HG03439 (cell line): ENCODE measurements around the gene MEPCE.
A peak's percentile ranks its signal among the peaks of the same experiment; 100 is the strongest.
"Not testable (repeated sequence)": the region's sequence is repeated elsewhere in the genome, so short reads cannot be mapped to it uniquely, and the experiment has no call there.

Experiments
- ATAC-seq: cut with Tn5 transposase; IDR thresholded peaks from one replicate; pipeline ENCODE4 v1.9.1; 2021; ENCODE audit warnings: mild to moderate bottlenecking, moderate library complexity; ENCODE audit not compliant: unreplicated experiment

The MEPCE gene, protein sequence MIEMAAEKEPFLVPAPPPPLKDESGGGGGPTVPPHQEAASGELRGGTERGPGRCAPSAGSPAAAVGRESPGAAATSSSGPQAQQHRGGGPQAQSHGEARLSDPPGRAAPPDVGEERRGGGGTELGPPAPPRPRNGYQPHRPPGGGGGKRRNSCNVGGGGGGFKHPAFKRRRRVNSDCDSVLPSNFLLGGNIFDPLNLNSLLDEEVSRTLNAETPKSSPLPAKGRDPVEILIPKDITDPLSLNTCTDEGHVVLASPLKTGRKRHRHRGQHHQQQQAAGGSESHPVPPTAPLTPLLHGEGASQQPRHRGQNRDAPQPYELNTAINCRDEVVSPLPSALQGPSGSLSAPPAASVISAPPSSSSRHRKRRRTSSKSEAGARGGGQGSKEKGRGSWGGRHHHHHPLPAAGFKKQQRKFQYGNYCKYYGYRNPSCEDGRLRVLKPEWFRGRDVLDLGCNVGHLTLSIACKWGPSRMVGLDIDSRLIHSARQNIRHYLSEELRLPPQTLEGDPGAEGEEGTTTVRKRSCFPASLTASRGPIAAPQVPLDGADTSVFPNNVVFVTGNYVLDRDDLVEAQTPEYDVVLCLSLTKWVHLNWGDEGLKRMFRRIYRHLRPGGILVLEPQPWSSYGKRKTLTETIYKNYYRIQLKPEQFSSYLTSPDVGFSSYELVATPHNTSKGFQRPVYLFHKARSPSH

DNA sequence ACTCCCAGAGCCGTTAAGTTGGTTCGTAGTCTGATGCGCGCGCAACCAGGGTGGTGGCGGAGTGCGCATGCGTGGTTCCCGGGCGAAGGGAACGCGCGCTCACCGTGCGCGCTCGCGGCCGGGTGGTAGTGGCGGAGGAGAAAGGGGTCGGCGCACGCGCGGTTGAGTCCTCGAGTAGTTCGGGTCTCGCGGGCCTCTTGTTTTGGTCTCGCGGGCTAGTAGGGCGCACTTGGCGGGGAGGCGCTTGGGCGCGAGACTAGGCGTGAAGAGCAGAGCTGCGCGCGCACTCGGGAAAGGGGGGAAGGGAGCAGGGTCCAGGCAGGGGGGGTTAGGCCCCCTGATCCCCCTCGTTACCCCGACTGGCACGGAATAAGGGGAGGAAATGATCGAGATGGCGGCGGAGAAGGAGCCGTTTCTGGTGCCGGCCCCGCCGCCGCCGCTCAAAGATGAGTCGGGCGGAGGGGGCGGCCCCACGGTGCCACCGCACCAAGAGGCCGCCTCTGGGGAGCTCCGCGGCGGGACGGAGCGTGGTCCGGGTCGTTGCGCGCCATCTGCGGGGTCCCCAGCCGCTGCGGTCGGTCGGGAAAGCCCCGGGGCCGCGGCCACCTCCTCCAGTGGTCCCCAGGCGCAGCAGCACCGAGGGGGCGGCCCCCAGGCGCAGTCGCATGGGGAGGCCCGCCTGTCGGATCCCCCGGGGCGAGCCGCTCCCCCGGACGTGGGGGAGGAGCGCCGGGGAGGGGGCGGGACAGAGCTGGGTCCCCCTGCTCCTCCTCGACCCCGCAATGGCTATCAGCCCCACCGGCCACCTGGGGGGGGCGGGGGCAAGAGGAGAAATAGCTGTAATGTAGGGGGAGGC lies at the start of gene MEPCE:
MEPCE (plus strand) TSS at position 195 of the 856 bp plus-strand sequence; CDS start at position 383, 188 bp downstream.
- peak; percentile 36 for ATAC-seq

DNA sequence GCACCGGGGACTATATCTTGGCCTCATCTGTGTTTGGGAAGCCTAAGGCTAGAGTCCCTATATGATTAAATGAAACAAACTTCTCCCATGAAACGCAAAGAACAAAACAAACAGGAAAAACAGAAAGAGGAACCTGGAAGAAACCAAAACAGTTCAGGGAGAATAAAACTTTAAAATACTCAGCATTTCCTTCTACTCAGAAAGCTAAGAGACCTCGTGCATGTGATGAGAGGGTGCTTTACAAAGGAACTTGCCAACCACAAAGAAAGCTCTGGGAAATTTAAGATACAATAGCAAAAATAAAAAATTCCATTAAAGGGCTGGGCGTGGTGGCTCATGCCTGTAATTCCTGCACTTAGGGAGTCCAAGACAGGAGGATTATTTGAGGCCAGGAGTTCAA lies 49.4 kb upstream of the MEPCE start:
- no peak for ATAC-seq

DNA sequence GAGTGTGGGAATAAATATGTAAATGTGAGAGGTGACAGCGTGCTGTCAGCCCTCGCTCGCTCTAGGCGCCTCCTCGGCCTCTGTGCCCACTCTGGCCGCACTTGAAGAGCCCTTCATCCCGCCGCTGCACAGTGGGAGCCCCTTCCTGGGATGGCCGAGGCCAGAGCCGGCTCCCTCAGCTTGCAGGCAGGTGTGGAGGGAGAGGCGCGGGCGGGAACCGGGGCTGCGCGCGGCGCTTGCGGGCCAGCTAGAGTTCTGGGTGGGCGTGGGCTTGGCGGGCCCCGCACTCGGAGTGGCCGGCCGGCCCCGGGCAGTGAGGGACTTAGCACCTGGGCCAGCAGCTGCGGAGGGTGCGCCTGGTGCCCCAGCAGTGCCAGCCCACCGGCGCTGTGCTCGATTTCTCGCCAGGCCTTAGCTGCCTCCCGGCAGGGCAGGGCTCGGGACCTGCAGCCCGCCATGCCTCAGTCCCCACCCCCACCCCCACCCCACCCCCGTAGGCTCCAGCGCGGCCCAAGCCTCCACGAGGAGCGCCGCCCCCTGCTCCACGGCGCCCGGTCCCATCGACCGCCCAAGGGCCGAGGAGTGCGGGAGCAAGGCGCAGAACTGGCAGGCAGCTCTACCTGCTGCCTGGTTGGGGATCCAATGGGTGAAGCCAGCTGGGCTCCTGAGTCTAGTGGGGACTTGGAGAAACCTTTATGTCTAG lies 47.9 kb upstream of the MEPCE start:
- not testable (repeated sequence) for ATAC-seq

DNA sequence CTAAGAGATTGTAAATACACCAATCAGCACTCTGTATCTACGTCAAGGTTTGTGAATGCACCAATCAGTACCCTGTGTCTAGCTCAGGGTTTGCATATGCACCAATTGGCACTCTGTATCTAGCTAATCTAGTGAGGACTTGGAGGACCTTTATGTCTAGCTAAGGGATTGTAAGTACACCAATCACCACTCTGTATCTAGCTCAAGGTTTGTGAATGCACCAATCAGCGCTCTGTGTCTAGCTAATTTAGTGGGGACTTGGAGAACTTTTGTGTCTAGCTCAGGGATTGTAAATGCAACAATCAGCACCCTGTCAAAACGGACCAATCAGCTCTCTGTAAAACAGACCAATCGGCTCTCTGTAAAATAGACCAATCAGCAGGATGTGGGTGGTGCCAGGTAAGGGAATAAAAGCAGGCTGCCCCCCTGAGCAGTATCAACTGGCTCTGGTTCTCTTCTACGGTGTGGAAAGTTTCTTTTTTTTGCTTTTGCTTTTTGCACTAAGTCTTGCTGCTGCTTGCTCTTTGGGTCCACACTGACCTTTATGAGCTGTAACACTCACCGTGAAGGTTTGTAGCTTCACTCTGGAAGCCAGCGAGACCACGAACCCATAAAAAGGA lies 47.3 kb upstream of the MEPCE start:
- not testable (repeated sequence) for ATAC-seq

DNA sequence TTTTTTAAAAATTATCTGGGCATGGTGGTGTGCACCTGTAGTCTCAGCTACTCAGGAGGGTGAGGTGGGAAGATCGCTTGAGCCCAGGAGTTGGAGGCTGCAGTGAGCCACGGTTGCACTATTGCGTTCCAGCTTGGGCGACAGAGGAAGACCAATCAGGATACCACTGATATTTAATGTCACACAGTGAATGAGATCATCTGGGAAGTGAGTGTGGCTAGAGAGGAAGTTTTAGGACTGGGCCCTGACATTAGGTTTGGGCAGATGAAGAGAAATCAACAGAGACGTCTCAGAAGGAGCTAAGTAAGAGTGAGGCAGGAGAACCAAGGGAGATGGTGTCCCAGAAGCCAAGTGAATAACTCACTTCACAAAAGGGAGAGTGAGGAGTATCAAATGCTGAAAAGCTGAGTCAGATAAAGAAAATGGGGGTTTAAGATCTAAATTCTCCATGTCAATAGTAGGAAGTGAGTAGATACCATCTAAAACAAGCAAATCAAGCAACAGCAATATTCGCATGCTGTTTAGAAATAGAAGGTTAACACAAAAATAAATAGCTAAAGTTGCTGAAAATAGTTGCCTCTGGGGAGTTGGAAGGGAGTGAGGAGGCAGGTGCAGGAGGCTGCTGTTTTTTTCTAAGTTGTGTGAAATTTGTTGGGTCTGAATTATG lies 44.9 kb upstream of the MEPCE start:
- no peak for ATAC-seq

DNA sequence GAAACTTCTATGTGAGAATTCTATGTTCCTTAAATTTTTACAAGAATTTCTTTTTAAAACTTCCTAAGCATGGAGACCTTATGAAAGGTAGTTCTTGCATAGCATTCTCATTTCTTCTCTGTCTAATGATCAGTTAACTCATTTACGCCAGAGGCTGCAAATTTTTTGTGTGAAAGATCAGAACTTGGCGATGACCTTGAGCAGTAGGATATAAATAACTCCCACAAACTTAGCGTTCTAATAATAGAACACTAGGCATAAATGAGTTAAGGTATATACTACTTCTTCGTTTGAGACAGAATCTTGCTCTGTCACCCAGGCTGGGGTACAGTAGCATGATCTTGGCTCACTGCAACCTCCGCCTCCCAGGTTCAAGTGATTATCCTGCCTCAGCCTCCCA lies 42.7 kb upstream of the MEPCE start:
- ATAC-seq = no peak

DNA sequence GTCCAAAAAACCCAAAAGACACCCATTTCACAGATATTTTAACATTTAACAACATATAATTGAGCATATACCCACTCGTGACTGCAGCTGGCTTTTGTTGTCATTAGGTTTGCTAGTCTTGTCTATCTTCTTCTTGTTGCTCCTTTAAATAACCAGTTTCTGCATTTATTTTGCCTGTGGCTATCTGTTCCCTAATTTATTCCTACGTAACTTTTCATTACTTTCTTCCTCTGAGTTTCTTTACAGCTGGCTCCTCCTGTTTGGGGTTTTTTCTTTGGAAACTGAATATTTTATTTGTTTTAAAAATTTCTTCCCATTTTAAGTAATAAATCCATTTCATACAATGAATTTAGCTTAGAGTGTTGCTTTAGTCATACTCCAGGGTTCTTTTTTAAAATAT lies 41.9 kb upstream of the MEPCE start:
- no peak for ATAC-seq

DNA sequence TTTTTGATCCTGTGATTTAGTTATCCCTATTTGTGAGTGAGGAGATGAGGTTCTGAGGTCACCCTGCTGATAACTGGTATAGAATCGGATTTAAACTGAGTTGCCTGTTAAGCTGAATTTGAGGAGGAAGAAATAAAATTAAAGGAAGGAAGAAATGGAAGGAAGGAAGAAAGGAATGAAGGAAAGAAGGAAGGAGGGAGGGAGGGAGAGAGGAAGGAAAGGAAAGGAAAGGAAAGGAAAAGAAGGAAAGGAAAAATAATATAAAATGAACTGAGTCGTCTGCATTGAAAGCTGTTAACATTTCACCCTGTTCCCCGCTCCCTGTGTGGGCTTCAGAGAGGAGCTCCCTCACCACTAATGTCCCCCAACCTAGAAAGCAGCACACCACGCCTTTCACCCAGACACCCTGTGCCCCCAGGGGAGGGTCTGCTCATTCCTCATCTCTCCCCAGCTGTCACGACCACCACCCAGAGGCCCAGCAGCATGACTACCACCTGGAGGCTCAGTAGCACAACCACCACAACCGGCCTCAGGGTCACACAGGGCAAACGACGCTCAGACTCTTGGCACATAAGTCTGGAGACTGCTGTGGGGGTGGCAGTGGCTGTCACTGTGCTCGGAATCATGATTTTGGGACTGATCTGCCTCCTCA lies 40.1 kb upstream of the MEPCE start:
- no peak for ATAC-seq

DNA sequence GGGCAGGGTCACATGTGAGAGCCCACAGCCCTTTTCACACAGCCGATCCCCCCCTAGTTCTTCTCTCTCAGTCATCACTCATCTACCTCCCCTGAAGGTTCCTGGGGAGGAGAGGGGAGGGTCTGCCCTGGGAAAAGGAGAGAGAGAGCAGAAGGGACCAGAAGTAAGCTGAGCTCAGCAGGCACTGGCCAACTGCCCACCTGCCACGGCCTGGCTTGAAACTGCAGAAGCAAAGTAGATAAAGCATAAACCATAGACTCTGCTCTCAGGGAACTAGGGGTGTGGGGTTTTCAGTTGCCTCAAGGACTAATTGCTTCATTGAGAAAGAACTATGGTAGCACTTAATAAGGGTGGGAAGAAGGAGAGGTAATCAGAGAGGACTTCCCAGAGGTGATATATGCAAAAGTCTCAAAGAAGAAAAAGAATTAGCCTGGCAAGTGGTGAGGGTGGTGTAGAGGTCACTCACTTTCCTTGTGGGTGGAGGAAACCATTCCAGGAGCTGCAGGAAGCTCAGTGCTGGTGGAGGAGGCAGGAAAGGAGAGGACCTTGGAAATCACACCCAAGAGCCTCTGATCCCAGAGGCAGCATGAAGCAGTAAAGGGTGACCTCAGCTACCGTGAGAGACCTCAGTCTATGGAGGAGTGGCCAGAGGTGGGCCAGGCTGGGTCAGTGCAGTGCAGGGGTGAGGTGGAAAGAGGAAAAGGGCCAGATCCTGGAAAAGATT lies 39.2 kb upstream of the MEPCE start:
- no peak for ATAC-seq

DNA sequence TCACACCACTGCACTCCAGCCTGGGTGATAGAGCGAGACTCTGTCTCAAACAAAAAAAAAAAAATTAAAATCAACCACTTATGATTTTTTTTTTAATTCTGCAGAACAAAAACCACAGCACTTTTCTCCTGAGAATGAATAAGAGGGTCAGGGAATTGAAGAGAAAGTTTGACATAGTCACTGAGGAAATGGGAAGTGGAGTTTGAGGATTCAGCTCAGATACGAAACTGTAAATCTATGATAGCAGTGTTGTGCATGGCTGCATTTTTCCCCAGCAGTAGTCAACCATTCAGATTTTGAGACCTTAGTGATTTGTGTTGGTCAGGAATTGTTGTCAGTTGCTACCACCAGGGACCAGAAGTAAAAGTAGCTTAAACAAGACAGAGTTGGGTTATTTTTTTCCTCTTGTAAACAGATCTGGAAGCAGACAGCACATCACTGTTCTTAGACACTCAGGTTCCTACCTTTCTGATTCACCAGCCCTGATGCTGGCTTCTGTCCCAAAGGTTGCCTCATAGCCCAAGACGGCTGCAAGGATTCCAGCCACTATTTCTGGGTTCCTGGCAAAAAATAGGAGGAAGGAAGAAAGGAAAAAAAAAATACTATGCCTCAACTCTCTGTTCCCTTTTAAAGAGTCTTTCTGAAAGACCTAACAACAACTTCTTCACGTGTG lies 36.3 kb upstream of the MEPCE start:
- no peak for ATAC-seq

DNA sequence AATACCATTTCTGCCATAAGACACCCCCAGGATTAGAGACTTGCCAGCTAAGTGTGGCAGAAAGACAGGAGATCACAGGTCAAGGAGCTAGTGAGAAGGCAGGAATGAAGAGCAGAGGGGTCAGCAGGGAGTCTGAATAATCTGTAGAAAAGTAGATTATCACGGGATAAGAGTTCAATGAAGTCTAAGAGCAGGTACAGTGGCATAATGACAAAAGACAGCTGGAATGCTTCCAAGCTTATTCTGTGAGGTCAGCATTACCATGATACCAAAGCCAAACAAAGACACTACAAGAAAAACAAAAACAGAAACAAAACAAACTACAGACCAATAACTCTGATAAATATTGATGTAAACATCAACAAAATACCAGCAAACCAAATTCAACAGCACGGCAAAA lies 35.6 kb upstream of the MEPCE start:
- ATAC-seq = no peak

DNA sequence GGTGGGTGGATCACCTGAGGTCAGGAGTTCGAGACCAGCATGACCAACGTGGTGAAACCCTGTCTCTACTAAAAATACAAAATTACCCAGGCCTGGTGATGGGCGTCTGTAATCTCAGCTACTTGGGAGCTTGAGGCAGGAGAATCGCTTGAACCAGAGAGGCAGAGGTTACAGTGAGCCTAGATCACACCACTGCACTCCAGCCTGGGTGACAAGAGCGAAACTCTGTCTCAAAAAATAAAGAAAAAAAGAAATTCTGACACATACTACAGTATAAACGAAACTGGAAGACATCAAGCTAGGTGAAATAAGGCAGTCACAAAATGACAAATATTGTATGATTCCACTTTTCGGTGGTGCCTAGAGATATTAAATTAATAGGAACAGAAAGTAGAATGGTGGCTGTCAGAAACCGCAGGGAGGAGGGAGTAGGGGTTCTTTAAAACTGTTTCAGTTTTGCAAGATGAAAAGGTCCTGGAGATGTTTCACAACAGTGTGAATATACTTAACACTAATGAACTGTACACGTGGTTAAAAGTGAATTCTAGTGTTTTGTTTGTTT lies 33.1 kb upstream of the MEPCE start:
- peak; percentile 86 for ATAC-seq

DNA sequence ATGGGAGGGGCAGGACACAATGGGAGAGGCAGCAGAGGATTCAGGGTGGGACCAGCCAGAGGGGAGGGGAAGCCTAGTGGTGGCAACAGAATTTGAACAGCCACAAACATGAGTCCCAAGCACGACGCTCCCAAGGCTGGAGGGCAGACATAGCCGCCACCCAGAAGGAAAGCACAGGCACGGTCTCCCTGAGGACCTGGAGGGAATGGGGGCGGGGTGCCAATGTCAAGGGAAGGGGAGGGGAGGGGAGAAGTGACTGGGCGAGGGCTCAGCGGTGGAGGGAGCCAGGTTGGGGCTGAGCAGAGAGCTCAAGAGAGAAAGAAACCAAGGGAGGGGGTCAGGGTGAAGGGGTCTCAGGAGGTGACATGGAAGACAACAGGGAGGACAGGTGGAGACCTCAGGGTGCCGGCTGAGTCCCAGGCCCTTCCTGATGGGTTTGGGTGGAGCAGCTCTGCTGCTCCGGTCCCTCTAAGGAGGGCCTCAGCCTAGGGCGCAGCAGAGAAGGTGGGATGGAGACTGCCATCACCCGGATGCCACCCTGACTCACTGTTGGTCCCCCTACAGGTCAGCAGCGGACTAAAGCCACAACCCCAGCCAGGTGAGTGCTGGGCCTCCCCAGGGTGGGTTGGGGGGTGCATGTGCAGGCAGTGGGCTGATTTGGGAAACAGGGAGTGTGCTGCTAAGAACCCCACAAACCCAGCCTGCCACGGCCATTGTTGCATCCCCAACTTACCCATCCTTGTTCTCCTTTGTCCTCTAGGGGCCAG lies 32.1 kb upstream of the MEPCE start:
- ATAC-seq = no peak

DNA sequence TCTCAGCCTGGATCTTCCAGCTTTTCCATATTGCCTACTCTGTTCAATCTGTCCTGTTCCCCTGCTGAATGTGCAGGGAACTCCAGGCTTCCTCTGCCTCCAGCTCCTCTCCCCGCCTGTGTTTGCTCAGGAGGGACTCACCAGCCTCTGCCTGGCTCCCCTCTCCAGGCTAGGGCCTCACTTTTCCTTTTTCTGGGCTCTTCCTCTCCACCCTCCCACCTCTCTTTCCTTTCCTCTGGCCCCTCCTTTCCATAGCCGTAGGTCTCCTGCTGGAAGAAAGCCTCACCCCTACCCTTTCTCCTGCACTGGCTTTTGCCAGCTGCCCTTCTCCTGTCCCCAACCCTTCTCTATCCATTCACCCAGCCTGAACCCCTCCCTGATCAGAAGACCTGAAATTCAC lies 31.4 kb upstream of the MEPCE start:
- no peak for ATAC-seq

DNA sequence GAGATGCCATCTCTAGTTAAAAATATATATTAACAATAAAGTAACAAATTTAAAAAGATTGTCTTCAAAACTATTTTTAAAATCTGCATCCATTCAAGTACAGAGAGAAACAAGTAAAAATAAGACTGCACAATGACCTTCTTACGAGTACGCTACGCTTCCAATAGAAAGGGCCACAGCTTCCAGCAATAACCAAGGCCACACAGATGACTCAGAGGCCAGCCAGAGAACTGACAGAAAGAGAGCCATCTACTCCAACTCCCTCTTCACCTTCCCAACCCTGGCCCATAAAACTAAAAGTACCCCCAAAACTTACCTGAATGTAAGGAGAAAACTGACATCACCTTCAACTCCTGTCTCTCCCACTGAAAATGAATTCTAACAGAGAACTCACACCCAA lies 29.6 kb upstream of the MEPCE start:
- no peak for ATAC-seq

DNA sequence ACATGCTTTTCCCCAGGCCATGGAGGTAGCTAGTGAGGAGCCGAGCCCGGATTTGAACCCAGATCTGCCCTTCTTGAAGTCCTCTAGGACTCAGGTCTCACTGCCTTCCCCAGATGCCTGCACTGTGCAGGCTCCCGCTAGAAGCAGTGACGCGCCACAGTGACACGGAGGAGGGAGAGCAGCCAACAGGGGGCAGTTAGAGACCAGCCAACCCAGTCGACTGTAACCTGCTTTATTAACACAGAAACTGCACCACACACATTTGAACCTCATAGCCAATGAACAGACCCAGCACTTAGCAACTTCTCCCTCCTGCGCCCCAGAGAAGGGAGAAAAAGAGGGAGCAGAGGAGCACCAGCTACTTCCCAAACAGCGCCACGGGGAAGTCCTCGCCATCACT lies 29.0 kb upstream of the MEPCE start:
- ATAC-seq = no peak

DNA sequence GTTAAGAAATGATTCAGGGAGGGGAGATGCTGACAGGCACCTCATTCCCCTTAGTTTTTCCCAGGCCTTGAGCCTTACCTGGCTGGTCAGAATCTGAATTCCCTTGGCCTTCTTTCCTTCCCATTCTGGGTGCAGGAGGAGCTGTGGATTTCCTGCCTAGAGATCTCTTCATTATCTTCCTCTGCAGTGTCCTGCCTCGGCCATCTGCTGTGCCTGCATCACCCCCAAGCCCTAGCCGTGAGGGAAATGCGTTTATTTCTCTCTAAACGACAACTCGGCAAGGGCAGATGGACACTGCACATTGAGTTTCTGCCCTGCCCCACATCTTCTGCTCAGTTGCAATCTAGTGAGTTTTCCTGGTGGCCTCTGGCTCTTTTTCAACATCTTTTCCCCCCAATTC lies 27.8 kb upstream of the MEPCE start:
- ATAC-seq = no peak
